ENCODE measurements around the gene HPS6.

Gene HPS6

GRCh38 chr10:102068216-102068615 lies 3.1 kb downstream of the HPS6 start:
- no peak for DNase-seq (ENCODE audit: low read depth, low spot score)

GRCh38 chr10:102069071-102069470 lies 3.9 kb downstream of the HPS6 start:
- no peak for DNase-seq (ENCODE audit: low read depth, low spot score)

GRCh38 chr10:102072673-102073527 lies 7.8 kb downstream of the HPS6 start:
- DNase-seq (ENCODE audit: low read depth, low spot score) = peak; percentile 62

- no peak for DNase-seq (ENCODE audit: low read depth, low spot score)
Measured at GRCh38 chr10:102083541-102083940, 18.4 kb downstream of the HPS6 start.

- DNase-seq (ENCODE audit: low read depth, low spot score) = no peak
Measured at GRCh38 chr10:102085336-102085735, 20.2 kb downstream of the HPS6 start.

GRCh38 chr10:102086196-102086595 lies 21.0 kb downstream of the HPS6 start:
- DNase-seq (ENCODE audit: low read depth, low spot score) = no peak

GRCh38 chr10:102090772-102091171 lies 25.6 kb downstream of the HPS6 start:
- DNase-seq (ENCODE audit: low read depth, low spot score) = no peak

GRCh38 chr10:102096449-102096848 lies 31.3 kb downstream of the HPS6 start:
- DNase-seq (ENCODE audit: low read depth, low spot score) = no peak

GRCh38 chr10:102101152-102101551 lies 36.0 kb downstream of the HPS6 start:
- DNase-seq (ENCODE audit: low read depth, low spot score) = no peak

- DNase-seq (ENCODE audit: low read depth, low spot score) = no peak
Measured at GRCh38 chr10:102102421-102102820, 37.3 kb downstream of the HPS6 start.

GRCh38 chr10:102106998-102107397 lies 41.8 kb downstream of the HPS6 start:
- no peak for DNase-seq (ENCODE audit: low read depth, low spot score)

GRCh38 chr10:102109166-102110116 lies 44.3 kb downstream of the HPS6 start:
- DNase-seq (ENCODE audit: low read depth, low spot score) = no peak

GRCh38 chr10:102111276-102111675 lies 46.1 kb downstream of the HPS6 start:
- no peak for DNase-seq (ENCODE audit: low read depth, low spot score)

GRCh38 chr10:102112210-102112817 lies 47.2 kb downstream of the HPS6 start:
- DNase-seq (ENCODE audit: low read depth, low spot score) = no peak

- no peak for DNase-seq (ENCODE audit: low read depth, low spot score)
Measured at GRCh38 chr10:102113261-102113955, 48.3 kb downstream of the HPS6 start.

- DNase-seq (ENCODE audit: low read depth, low spot score) = no peak
Measured at GRCh38 chr10:102113956-102114857, 49.1 kb downstream of the HPS6 start.

- peak; percentile 75 for DNase-seq (ENCODE audit: low read depth, low spot score)
Measured at GRCh38 chr10:102114861-102115618, 49.9 kb downstream of the HPS6 start.

- DNase-seq (ENCODE audit: low read depth, low spot score) = no peak
Measured at GRCh38 chr10:102115775-102116174, 50.6 kb downstream of the HPS6 start.

GRCh38 chr10:102116656-102117055 lies 51.5 kb downstream of the HPS6 start:
- DNase-seq (ENCODE audit: low read depth, low spot score) = no peak

All from activated CD4-positive, CD25-positive, alpha-beta regulatory T cell treated with anti-CD3 and anti-CD28 coated beads, Interleukin-2, amount 50 U/mL, for 16 hours (primary cell).